ENCODE results near the gene GPR18.

The GPR18 gene

GRCh38 chr13:99226513-99226912 lies 31.7 kb downstream of the GPR18 start:
- no peak overlapping the region for H2AFZ ChIP-seq (ENCODE audit: low read depth, low read length)
- H4K91ac ChIP-seq (ENCODE audit: low read length) = no peak overlapping the region
- H4K8ac ChIP-seq (ENCODE audit: low read length) = no peak overlapping the region
- H3K9me3 ChIP-seq (ENCODE audit: control insufficient read depth, low read length) = no peaks in the 10 kb centered on the region
- H3K18ac ChIP-seq (ENCODE audit: low read depth in 1 of 2, low read length in 2 of 2) = no peak overlapping the region
- H3K27ac ChIP-seq (ENCODE audit: low read length, poor library complexity, severe bottlenecking) = no peak overlapping the region
- H3K4ac ChIP-seq (ENCODE audit: low read depth in 1 of 2, low read length in 2 of 2) = no peak overlapping the region
- H2BK12ac ChIP-seq (ENCODE audit: low read length in 2 of 2) = peak overlapping the region in 1 of 2 experiments; percentile 9
- no peak overlapping the region for H3K4me3 ChIP-seq (ENCODE audit: insufficient read depth in 1 of 2, low read depth in 1 of 2, low read length in 2 of 2)
- 100% methylated on average over 2 of the region's 2 CpGs for WGBS
- peaks cover 11% of the 10 kb centered on the region for H3K4me1 ChIP-seq (ENCODE audit: control insufficient read depth, insufficient read depth, low read depth, low read length)
- H3K4me2 ChIP-seq (ENCODE audit: low read length, poor library complexity, severe bottlenecking) = no peak overlapping the region
- H2AK5ac ChIP-seq (ENCODE audit: low read length, severe bottlenecking) = no peak overlapping the region
- peaks cover 17% of the 10 kb centered on the region for H3K79me1 ChIP-seq (replicated peaks; ENCODE audit: low read length, poor library complexity, severe bottlenecking)
- no peak overlapping the region for H3K23ac ChIP-seq (ENCODE audit: low read length in 2 of 2)
- no peak overlapping the region for H2BK15ac ChIP-seq (ENCODE audit: low read depth, poor library complexity, severe bottlenecking)
- H2BK120ac ChIP-seq (ENCODE audit: low read depth, low read length) = no peak overlapping the region
- DNase-seq = no peak
- no peak overlapping the region for H2BK5ac ChIP-seq (ENCODE audit: low read depth, low read length, poor library complexity, severe bottlenecking)
- no peak overlapping the region for H3K9ac ChIP-seq (ENCODE audit: low read length)
- no peak overlapping the region for H3K14ac ChIP-seq (ENCODE audit: low read length in 2 of 2)
- peaks cover 0 to 10% of the 10 kb centered on the region in 2 experiments for H3K36me3 ChIP-seq (ENCODE audit: control insufficient read depth in 1 of 2, insufficient read depth in 2 of 2, low read depth in 1 of 2, low read length in 2 of 2)
- no peaks in the 10 kb centered on the region for H3K27me3 ChIP-seq (ENCODE audit: control insufficient read depth in 1 of 2, insufficient read depth in 1 of 2, low read length in 2 of 2)

GRCh38 chr13:99225078-99225477 lies 33.1 kb downstream of the GPR18 start:
- H3K4me1 ChIP-seq (ENCODE audit: control insufficient read depth, insufficient read depth, low read depth, low read length) = peaks cover 11% of the 10 kb centered on the region
- H3K36me3 ChIP-seq (ENCODE audit: control insufficient read depth in 1 of 2, insufficient read depth in 2 of 2, low read depth in 1 of 2, low read length in 2 of 2) = peaks cover 0 to 10% of the 10 kb centered on the region in 2 experiments
- H3K4me3 ChIP-seq (ENCODE audit: insufficient read depth in 1 of 2, low read depth in 1 of 2, low read length in 2 of 2) = no peak overlapping the region
- H4K8ac ChIP-seq (ENCODE audit: low read length) = no peak overlapping the region
- WGBS = 86% methylated on average over 4 of the region's 4 CpGs
- no peak overlapping the region for H2AFZ ChIP-seq (ENCODE audit: low read depth, low read length)
- no peaks in the 10 kb centered on the region for H3K9me3 ChIP-seq (ENCODE audit: control insufficient read depth, low read length)
- H3K9ac ChIP-seq (ENCODE audit: low read length) = no peak overlapping the region
- no peak overlapping the region for H4K91ac ChIP-seq (ENCODE audit: low read length)
- H3K79me1 ChIP-seq (replicated peaks; ENCODE audit: low read length, poor library complexity, severe bottlenecking) = peaks cover 16% of the 10 kb centered on the region
- no peak overlapping the region for H2BK5ac ChIP-seq (ENCODE audit: low read depth, low read length, poor library complexity, severe bottlenecking)
- no peak for DNase-seq
- H3K23ac ChIP-seq (ENCODE audit: low read length in 2 of 2) = no peak overlapping the region
- no peak overlapping the region for H2BK12ac ChIP-seq (ENCODE audit: low read length in 2 of 2)
- no peak overlapping the region for H3K27ac ChIP-seq (ENCODE audit: low read length, poor library complexity, severe bottlenecking)
- H2BK120ac ChIP-seq (ENCODE audit: low read depth, low read length) = no peak overlapping the region
- H3K18ac ChIP-seq (ENCODE audit: low read depth in 1 of 2, low read length in 2 of 2) = no peak overlapping the region
- no peak overlapping the region for H3K4ac ChIP-seq (ENCODE audit: low read depth in 1 of 2, low read length in 2 of 2)
- H3K4me2 ChIP-seq (ENCODE audit: low read length, poor library complexity, severe bottlenecking) = no peak overlapping the region
- no peak overlapping the region for H3K14ac ChIP-seq (ENCODE audit: low read length in 2 of 2)
- no peak overlapping the region for H2BK15ac ChIP-seq (ENCODE audit: low read depth, poor library complexity, severe bottlenecking)
- H3K27me3 ChIP-seq (ENCODE audit: control insufficient read depth in 1 of 2, insufficient read depth in 1 of 2, low read length in 2 of 2) = no peaks in the 10 kb centered on the region
- no peak overlapping the region for H2AK5ac ChIP-seq (ENCODE audit: low read length, severe bottlenecking)

GRCh38 chr13:99224021-99224420 lies 34.2 kb downstream of the GPR18 start:
- 99% methylated on average over 2 of the region's 2 CpGs for WGBS

GRCh38 chr13:99223587-99223986 lies 34.6 kb downstream of the GPR18 start:
- Histone ChIP-seq H4K8ac (ENCODE audit: low read length) (no peak overlapping the region), H3K4me1 (ENCODE audit: control insufficient read depth, insufficient read depth, low read depth, low read length) (peaks cover 8% of the 10 kb centered on the region), H2BK120ac (ENCODE audit: low read depth, low read length) (no peak overlapping the region), H3K27ac (ENCODE audit: low read length, poor library complexity, severe bottlenecking) (no peak overlapping the region), H2BK12ac (ENCODE audit: low read length in 2 of 2) (no peak overlapping the region), H3K23ac (ENCODE audit: low read length in 2 of 2) (no peak overlapping the region), H3K9me3 (ENCODE audit: control insufficient read depth, low read length) (no peaks in the 10 kb centered on the region), H3K9ac (ENCODE audit: low read length) (no peak overlapping the region), H3K4me2 (ENCODE audit: low read length, poor library complexity, severe bottlenecking) (no peak overlapping the region), H2AFZ (ENCODE audit: low read depth, low read length) (no peak overlapping the region), H2AK5ac (ENCODE audit: low read length, severe bottlenecking) (no peak overlapping the region), H3K27me3 (ENCODE audit: control insufficient read depth in 1 of 2, insufficient read depth in 1 of 2, low read length in 2 of 2) (no peaks in the 10 kb centered on the region), H3K36me3 (ENCODE audit: control insufficient read depth in 1 of 2, insufficient read depth in 2 of 2, low read depth in 1 of 2, low read length in 2 of 2) (peaks cover 0 to 10% of the 10 kb centered on the region in 2 experiments), H3K4me3 (ENCODE audit: insufficient read depth in 1 of 2, low read depth in 1 of 2, low read length in 2 of 2) (no peak overlapping the region), H3K18ac (ENCODE audit: low read depth in 1 of 2, low read length in 2 of 2) (no peak overlapping the region), H3K4ac (ENCODE audit: low read depth in 1 of 2, low read length in 2 of 2) (no peak overlapping the region), H4K91ac (ENCODE audit: low read length) (no peak overlapping the region), H2BK15ac (ENCODE audit: low read depth, poor library complexity, severe bottlenecking) (no peak overlapping the region), H3K14ac (ENCODE audit: low read length in 2 of 2) (no peak overlapping the region), H2BK5ac (ENCODE audit: low read depth, low read length, poor library complexity, severe bottlenecking) (no peak overlapping the region), H3K79me1 (replicated peaks; ENCODE audit: low read length, poor library complexity, severe bottlenecking) (peaks cover 18% of the 10 kb centered on the region)
- no peak for DNase-seq
- WGBS = 100% methylated on average over 1 of the region's 1 CpG

More at GRCh38 chr13:99224021-99224420, 34.2 kb downstream of the GPR18 start:
- no peak overlapping the region for H2BK120ac ChIP-seq (ENCODE audit: low read depth, low read length)
- no peak overlapping the region for H2AFZ ChIP-seq (ENCODE audit: low read depth, low read length)
- no peak overlapping the region for H3K27ac ChIP-seq (ENCODE audit: low read length, poor library complexity, severe bottlenecking)
- H2AK5ac ChIP-seq (ENCODE audit: low read length, severe bottlenecking) = no peak overlapping the region
- H4K8ac ChIP-seq (ENCODE audit: low read length) = no peak overlapping the region
- H3K79me1 ChIP-seq (replicated peaks; ENCODE audit: low read length, poor library complexity, severe bottlenecking) = peaks cover 16% of the 10 kb centered on the region
- no peak overlapping the region for H4K91ac ChIP-seq (ENCODE audit: low read length)
- H3K27me3 ChIP-seq (ENCODE audit: control insufficient read depth in 1 of 2, insufficient read depth in 1 of 2, low read length in 2 of 2) = no peaks in the 10 kb centered on the region
- H3K18ac ChIP-seq (ENCODE audit: low read depth in 1 of 2, low read length in 2 of 2) = no peak overlapping the region
- H3K4me3 ChIP-seq (ENCODE audit: insufficient read depth in 1 of 2, low read depth in 1 of 2, low read length in 2 of 2) = no peak overlapping the region
- H2BK12ac ChIP-seq (ENCODE audit: low read length in 2 of 2) = no peak overlapping the region
- H3K4ac ChIP-seq (ENCODE audit: low read depth in 1 of 2, low read length in 2 of 2) = no peak overlapping the region
- no peak overlapping the region for H3K23ac ChIP-seq (ENCODE audit: low read length in 2 of 2)
- no peak overlapping the region for H3K9ac ChIP-seq (ENCODE audit: low read length)
- no peaks in the 10 kb centered on the region for H3K9me3 ChIP-seq (ENCODE audit: control insufficient read depth, low read length)
- peaks cover 9% of the 10 kb centered on the region for H3K4me1 ChIP-seq (ENCODE audit: control insufficient read depth, insufficient read depth, low read depth, low read length)
- H3K14ac ChIP-seq (ENCODE audit: low read length in 2 of 2) = no peak overlapping the region
- H2BK5ac ChIP-seq (ENCODE audit: low read depth, low read length, poor library complexity, severe bottlenecking) = no peak overlapping the region
- H3K4me2 ChIP-seq (ENCODE audit: low read length, poor library complexity, severe bottlenecking) = no peak overlapping the region
- H2BK15ac ChIP-seq (ENCODE audit: low read depth, poor library complexity, severe bottlenecking) = no peak overlapping the region
- DNase-seq = no peak
- peaks cover 0 to 10% of the 10 kb centered on the region in 2 experiments for H3K36me3 ChIP-seq (ENCODE audit: control insufficient read depth in 1 of 2, insufficient read depth in 2 of 2, low read depth in 1 of 2, low read length in 2 of 2)

All from mesenchymal stem cell (in vitro differentiated cells and primary cell).